Epidermal melanocyte (primary cell): ENCODE results near the gene C1QTNF1.
A peak's percentile ranks its signal among the peaks of the same experiment; 100 is the strongest.
"Not testable (repeated sequence)": the region's sequence is repeated elsewhere in the genome, so short reads cannot be mapped to it uniquely, and the experiment has no call there.

Experiments used
- DNase-seq: peaks from one replicate; pipeline ENCODE4 v3.0.0; 2011; ENCODE audit warnings: low spot score; ENCODE audit not compliant: insufficient read length

Gene C1QTNF1

DNA sequence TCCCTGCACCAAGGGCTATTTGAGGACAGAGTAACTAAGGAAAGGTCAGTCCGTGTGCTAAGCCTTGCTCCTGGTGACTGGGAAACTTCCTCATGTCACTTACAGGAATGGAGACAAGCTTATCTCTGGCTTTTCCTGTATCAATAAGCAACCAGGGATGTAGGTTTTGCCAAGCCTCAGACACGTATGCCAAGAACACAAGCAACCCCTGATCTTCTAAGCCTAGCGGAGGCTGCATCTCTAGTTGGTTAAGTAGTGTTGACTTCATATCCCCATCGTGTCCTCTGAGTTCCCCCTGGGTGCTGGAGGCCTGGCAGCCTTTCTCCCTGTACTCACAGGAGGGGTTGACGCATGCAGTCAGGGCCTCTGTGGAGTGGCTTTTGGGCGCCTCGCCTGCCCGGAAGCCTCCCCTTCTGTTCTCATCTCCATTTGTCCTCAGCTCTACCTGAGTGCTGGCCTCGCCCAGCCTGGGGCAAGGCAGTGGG, 1.4 kb upstream of the C1QTNF1 start:
- no peak for DNase-seq

DNA sequence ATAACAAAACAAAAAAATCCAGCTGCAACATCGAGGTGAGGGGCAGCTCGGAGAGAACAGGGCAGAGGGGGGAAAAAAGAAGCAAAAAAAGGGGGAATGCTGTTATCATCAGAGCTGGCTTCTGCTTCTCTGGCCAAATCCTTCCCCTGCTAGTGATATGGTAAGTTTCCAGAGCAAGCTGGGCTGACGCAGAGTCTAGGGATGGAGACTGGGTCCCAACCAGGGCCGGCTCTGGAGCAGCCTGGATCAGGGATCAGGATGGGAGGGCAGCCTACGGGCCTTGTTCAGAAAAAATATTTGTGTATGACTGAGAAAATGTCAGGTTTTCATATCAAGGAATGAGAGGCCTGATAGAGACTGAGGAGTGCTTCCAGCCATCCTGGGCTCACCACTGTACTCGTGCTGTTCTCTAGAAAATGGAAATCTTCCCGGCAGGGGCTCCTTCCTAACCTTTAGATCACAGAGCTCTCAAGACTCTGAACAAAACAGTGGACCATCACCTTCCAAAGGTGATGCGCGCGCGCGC, 726 bp upstream of the C1QTNF1 start:
- no peak for DNase-seq

DNA sequence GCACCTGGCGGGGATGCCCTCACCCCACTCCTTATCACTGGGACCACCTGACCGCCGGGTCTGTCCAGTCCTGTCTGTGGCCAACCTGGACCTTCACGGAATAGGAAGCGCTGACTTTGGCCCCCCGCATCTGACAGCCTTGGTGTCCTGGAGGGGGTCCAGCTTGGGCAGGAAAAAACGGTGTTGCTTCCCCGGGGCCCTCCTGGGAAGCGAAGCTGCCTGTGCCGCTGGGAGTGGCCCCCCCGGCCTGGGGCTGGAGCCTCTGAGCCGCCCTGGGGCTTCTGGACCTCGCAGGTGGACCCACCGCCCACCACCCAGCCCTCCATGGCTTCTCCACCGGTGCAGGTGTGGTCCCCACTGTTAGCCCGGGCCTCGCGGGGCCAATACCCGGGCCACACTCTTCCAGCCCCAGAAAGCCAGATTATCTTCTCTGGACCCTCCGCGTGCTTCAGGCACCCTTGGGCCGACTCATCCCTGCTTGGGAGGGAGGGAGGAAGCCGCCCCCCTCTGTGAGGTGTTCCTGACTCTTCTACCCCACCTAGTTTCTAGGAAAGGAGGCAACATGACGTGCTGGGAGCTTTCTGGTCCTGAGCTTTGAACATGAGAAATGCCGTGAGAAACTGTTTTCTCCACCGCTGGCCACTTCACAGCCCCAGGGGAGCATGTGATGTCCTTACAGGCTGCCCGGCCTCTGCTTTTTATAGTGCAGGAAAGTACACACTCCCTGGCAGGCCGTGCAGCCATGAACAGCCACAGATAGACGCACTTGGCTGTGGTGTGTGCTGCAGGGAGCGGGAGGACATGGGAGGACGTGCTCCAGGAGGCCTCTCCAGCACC, 1.1 kb downstream of the C1QTNF1 start:
- DNase-seq = peak; percentile 43

DNA sequence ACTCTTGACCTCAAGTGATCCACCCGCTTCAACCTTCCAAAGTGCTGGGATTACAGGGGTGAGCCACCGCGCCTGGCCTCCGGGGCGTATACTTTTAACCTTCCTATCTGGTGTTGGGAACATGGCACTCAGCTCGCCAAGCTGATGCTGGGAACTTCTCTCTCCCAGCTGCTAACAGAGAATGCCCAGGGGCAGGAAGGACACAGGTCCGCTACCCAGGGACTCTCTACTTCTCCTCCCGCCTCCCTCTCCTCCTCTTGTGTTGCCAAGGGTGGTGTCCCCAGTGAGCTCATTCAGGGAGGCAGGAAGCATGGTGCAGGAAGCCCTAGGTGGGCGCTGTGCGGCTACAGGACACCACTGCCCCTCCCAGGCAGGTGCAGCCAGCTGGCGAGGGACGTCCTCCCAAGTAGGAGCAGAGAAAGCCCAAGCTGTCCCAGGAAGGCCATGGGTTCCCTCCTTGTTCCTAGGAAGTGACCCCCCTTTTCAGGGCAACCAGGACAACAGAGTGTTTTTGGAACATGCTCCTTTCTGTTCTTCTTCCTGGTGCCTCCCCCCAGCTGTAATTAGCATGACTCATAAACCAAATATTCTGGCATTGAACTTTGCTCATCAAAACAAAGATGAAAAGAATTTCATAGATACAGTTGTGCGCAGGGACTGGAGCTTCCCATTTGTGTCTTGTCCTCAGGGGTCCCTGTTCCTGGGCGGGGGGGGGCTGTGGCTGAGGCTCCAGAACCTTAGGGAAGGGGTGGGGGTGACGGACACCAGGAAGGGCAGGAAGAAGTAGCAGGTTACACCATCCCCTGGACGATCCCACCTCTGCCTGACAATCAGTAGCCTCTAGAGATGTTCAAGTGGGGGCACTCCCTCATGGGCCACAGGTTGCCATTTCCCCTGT, 2.7 kb downstream of the C1QTNF1 start:
- no peak for DNase-seq

DNA sequence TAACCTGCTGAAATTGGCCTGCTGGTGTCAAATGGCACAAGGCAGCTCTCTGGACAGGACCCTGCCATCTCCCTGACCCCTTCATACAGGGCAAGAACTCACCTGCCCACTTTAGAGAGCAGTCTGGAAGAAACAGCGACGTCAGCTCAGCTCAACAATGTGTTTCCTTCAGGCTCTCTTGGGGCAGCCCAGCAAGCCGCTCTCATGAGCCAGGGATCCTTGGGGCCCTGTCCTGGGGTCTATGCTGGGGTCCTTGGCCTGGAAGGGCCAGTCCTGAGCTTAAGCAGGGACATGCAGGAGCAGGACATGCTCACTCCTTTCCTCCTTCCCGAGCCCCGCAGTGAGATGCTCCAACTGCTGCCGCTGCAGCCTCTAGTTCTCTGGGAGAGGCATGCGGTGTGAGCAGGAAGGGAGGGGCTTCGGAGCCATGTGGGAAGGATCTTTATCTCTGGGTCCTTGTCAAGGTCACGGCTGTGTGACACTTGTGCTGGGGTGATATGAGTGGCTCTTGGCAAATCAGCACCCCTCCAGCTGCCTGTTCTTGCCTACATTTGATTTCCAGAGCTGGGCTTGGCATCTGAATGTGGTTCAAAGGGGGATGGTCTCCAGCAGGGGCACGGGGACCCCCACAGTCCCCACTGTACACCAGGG, 3.4 kb downstream of the C1QTNF1 start:
- no peak for DNase-seq

DNA sequence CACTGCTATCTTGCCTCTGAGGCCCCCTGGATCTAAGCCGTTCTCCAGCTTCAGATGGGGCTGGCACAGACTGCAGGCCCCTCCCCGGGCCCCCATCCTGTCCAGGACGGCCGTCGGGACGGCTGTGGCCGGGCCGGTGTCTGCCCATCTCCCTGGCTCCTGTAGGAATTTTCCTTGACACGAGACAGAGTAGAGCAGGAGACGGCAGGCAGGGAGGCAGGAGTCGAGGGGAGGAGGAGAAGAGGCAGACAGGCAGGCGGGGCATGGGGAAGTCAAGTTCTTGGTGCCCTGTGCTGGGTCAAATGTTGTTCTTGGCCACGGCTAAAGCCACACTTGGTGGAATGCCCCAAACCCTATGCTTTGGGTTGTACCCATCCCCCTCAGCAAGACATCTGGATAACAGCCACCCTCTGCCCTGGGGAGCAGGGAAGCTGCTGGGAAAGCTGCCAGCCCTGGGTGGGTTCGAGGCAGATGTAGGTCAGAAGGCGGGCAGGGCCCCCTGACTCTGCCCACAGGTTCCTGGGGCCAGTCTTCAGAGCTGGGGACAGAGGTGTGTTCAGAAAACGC, 4.0 kb downstream of the C1QTNF1 start:
- DNase-seq = no peak

DNA sequence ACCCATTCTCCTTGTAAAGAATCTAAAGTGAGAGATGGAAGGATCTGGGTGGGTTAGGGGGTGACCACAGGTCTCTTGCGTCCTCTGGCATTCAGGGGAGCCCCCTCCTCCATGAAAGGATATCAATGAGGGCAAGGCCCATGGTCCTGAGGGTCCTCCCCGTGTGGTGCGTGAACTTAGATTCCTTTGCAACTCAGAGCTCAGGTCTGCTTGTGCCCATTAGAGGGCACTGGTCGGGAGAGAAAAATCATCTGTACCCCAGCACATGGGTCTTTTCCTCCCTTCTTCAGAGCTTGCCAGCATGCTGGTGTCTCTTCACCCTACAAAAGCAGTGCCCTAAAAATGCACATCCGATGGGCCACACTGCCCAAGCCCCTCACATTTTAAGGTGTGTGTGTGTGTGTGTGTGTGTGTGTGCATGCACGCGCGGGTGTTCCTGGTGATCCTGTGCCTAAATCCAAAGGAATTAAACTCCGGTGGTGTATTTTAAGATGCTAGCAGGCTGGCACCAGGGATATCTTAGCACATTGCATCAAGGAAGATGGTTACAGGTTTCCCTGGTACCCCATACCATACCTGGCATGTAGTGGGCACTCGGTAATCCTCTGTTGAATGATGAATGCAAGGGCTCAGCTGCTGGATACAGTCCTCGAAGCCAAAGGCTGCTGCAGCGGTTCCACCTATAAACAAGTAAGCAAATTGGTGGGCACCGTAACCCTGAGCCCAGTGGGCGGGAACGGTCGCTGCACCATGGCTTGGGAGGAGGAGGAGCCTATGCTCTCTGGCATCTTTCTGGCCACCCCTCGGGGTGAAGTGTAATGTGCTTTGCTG, 4.7 kb downstream of the C1QTNF1 start:
- no peak for DNase-seq

DNA sequence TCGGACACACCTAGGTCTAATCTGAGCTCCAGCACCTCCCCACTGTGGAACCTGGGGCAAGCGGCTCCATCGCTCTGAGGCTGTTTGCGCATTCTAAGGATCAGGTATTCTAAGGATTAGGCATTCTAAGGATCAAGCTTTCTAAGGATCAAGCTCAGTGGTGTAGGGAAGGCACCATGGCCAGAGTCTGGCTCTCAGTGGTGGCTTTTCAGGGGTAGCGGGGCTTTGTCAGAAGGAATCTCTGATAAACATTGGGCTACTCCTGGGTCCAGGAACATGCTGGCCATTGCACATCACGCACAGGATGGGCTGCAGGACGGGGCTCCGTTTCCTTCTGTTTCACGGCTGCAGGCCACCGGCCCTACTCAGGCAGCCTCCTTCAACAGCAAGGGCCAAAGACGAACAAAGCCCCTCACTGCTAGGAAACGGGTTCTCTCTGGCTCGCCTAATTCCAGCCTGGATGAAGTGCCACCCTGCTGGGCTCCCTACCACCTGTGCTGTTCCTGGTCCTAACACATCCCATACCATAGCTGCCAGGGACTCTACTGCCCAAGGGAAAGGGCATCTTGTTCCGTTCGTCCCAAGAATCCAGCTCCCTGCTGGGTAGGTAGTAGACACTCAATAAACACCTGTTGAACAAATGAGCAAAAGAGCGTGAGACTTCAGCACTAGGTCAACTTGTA, 5.5 kb downstream of the C1QTNF1 start:
- no peak for DNase-seq

DNA sequence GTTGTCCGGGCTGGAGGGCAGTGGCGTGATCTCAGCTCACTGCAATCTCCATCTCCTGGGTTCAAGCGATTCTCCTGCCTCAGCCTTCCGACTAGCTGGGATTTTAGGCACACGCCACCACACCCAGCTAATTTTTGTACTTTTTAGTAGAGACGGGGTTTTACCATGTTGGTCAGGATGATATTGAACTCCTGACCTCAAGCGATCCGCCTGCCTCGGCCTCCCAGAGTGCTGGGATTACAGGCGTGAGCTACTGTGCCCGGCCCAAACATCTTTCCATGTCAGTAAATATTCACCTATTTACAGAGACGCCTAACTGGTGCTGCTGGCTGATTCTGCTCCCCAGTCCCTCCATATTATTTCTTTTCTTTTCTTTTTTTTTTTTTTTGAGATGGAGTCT, 6.7 kb downstream of the C1QTNF1 start:
- DNase-seq = not testable (repeated sequence)

DNA sequence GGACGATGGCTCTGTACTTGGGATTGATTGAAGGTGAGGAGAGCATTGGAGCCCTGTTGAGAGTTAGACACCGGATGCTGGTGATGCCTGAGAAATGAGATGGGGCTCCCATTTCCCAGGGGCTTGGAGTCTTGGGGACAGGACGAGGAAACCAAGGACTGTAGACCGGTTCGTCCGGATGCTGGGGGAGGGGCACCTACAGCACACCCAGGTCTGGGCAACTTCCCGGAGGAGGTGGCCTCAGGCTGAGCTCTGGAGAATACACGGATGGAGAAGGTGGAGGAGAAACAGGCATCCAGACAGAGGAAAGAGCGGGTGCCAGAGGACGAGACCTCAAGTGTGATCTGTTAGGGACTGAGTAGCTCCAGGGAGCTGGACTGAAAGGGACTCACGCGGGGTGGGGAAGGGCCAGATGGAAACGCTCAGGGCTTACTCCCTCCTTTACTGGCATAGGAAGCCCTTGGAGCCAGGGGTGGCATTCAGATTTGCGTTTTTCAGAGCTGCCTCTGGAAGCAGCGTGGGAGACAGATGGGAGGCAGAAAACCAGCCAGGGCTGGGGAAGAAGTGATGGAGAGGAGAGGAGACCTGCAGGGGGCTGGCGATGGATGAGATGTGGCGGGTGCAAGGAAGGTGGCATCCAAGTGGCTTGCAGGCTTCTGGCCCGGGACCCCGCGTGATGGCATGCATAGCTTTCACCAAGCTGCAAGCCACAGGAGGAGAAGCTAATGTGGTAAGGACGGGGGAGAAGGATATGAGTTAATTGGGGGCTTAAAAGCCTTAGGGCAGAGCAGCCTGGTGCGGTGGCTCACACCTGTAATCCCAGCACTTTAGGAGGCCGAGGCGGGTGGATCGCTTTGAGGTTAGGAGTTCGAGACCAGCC, 8.3 kb downstream of the C1QTNF1 start:
- DNase-seq = no peak

DNA sequence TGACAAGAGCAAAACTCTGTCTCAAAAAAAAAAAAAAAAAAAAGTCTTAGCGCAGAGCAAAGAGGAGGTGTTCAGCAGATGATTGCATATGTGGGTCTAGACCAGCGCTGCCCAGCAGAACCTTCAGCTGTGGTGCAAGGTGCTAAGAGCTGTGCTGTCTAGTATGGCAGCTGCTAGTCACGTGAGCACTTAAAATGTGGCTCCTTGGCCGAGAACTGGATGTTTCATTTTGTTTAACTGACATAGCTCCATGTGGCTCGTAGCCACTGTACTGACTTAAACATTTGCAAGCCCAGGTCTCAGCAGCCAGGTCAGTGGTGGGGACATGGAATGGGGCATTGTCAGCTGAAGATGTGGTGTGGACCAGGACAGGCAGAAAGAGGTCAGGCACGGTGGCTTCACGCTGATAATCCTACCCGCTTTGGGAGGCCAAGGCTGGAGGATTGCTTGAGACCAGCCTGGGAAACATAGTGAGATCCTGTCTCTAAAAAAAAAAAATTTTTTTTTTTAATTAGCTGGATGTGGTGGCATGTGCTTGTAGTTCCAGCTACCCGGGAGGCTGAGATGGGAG, 9.2 kb downstream of the C1QTNF1 start:
- DNase-seq = no peak

DNA sequence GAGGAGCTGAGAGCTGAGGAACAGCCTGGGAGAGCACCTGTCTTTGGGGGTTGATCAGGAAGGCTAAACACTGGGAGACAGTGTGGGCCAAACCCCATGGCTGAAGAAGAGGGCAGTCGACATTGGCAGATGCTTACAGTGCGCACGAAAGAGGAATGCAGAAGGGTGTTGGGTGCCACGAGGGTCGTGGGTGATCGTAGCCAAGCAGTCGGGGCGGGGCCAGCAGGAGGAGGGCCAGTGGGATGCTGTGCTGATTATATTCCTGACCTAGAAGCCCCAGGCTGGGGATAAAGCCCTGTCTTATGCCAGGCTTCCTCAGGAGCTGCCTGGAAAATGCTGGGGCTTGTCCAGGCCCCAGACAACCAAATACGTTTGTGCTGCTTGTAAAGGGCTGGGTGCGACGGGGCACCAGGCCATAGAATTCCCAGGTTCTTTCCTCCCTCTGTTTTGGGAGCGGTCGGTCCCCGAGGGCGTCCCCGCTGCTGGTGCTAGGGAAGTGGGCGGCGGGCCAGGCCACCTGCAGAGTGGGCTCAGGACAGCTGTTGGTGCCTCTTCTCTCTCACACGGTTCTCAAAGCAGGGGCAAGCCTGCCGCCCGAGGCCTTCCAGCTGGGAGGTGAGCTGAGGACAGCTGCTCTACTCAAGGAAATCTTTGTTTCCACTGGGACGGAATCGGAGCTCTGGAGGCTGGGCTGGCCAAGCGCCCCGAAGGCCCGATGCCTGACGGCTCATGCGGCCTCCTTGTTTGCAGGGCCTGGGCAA, 10.0 kb downstream of the C1QTNF1 start:
- DNase-seq = peak; percentile 84

DNA sequence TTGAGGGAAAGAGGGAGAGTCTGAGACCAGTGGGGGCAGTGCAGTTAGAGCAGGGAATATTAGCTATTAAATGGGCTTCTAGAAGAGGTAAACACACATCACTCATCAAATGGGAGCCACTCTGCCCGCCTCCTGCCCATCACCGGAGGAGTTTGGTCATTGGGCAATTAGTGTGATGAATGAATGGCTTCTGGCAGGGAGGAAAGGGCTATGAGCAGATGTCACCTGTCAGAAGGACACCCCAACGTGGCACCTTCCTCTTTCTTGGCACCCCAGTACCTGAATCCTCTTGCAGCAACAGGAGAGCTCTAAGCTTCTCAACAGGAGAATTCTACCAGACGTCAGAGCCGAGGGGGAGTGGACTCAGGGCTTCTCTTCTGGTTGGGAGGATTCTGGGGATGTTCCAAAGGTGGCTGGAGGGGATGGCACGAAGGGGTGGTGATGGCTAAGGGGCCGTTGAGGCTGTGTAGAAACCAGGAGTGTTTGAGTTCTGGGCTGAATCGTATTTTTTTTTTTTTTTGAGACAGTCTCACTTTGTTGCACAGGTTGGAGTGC, 11.0 kb downstream of the C1QTNF1 start:
- no peak for DNase-seq

DNA sequence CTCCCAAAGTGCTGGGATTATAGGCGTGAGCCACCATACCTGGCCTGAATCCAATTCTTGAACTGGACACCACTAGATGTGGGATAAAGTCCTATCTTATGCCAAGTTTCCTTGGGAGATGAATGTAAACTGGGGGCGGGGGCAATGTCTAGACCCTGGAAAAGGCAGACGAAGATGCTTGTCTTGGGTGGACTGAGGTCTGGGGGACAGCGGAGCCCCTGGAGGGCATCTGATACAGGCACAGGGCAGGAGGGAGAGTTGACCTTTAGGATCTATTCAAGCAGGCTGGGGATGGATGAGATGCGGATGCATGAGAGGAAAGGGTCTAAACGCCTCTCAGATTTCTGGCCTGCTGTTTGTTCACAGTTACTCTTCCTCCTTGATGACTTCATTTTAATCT, 11.7 kb downstream of the C1QTNF1 start:
- DNase-seq = no peak

DNA sequence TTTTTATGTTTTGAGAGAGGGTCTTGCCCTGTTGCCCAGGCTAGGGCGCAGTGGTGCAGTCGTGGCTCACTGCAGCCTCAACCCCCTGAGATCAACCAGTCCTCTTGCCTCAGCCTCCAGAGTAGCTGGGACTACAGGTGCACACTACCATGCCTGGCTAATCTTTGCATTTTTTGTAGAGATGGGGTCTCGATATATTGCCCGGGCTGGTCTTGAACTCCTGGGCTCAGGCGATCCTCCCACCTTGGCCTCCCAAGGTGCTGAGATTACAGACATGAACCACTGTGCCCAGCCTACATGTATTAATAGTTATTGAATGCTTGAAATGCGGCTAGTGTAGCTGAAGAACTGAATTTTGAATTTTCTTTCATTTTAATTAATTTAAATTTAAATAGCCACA, 12.2 kb downstream of the C1QTNF1 start:
- DNase-seq = no peak

DNA sequence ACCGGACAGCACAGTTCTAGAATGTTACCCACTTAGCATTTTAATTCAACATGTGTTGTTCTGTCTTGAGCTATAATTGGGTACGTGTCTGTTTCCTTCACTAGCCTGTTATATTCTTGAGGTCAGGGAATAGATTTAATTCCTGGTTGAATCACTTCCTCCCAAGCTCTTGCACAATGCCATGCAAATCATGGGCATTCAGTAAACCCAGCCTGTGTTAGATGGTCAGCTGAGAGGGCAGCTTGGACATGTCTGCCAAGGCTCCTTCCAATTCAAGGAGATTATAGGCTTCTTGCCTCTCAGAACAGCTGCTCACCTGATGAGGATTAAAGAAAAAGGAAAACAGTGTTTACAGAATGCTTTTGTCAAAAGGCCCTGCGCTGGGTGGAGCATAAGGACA, 12.6 kb downstream of the C1QTNF1 start:
- peak; percentile 80 for DNase-seq

DNA sequence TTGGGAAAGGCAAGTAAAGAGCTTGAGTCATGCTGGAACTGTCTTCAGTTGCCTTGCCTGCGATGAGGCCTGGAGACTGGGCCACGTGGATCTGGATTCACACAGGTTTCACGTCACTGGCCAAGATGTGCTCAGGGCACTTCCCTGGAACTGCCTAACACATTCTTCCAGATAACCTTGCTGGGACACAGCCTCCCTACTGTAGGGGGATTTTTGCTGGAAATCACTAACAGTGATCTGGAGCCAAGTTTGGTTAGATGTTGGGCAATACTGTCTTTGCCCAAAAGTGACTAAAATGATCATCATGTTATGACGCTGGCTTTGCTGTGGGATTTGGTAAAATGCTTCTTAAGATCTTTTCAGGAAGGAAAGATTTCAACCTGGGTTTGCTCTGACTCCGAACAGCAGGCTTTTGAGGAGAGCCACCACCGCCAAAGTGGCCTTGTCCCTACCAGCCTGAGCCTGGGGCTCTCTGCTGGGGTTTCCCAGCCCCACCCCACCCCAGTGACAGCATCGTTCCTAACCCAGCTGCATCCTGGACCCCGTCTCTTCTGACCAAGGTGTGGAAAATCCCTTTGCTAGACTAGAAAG, 14.7 kb downstream of the C1QTNF1 start:
- peak; percentile 28 for DNase-seq
